Hematopoietic multipotent progenitor cell treated with erythropoietin and hydrocortisone succinate and interleukin-3 and kit ligand, for 4 days (in vitro differentiated cells): ENCODE results near the gene ANKRD44.
A peak's percentile ranks its signal among the peaks of the same experiment; 100 is the strongest.

Experiments used
- DNase-seq: peaks from one replicate; pipeline ENCODE4 v3.0.0-alpha.2; 2015

Gene ANKRD44

DNA sequence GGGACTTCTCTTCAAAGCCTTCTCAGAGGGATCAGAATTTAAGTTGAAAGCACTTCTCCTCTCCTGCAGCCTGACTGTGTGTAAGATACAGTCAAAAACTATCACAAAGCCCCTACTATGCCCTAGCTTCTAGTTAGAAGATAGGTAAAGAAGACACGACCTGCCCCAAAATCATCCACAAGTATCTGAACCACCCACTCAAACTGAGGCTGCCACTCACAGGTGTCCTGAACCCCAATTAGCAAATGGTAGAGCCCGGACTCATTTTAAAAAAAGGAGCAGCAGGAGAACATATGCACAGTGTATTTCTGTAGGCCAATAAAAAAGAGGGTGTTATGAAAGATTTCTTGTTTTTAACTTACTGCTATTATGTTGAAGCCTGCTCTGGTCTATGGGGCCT is 74.4 kb downstream of the ANKRD44 start:
- DNase-seq, result no peak

DNA sequence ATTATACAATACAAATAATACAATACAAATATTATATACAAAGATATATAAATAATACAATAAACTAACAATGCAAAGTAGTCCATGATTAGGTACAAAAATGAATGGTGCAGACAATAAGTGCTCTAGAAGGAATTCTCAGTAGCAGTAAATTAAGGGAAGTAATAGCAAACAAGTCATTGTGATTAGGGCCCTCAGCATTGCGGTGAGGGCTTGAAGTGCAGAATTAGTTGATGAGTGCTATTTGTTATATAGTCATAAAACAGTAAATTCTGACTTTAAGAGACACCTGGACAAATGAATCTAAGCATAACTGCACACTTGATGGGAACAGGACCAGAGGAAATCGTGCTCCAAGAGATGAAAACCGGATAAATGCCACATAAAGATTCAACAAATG is 74.9 kb downstream of the ANKRD44 start:
- DNase-seq, result peak; percentile 45

DNA sequence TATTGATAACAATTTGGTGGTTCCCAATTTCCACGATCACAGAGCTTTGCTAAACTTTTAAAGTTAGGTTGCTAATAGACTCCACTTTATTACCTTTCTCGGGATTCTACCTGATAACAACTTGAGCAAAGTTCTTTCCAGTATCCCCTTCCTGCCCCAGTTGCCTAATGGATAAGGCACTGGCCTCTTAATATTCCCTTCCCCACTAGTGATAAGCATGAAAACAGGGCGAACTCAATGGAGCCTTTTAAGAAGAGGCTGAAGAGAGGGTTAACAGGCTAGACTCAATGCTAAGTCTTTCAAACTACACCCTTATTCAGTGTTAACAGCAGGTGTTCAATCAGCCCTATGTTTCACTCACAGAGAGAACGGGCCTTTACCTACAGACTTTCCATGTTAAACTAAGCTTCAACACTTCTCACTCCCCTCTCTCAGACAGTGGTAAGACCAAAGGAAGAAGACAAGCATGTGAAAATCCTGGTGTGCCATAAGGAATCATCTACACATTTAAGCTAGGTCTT is 75.8 kb downstream of the ANKRD44 start:
- DNase-seq, result no peak

DNA sequence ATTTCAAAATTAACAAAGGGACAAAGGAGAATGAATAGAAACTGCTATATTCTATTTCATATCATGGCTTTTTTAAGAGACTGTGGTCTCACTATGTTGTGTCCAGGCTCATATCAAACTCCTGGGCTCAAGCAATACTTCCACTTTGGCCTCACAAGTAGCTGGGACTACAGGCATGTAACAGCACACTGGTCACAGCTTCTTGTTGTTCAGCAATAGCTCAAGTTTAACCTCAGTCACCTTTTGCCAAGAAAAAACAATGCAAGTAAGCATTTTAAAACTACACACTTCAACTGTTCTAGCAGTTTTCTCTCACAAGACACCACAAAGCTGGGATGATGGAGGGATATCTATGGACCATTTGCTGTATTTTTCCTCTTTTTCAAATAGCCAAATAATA is 77.1 kb downstream of the ANKRD44 start:
- no peak for DNase-seq

DNA sequence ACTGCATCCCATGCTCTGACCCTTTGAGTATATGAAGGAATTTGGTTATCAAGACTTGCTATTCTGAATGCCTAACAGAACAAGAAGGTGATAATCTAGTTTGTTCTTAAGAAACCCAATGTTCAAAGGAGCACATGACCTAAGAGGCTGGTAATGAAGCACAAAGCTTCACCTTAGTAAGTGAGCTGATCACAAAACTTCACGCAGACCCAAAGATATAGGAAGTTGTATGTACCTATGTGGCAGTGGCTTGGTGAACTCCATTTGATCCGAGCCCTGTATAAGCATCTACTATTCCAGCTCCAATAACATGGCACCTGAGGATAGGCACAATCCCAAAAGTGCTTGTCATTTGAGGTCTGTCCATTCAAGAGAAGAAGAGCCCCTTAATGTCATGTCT is 78.6 kb downstream of the ANKRD44 start:
- DNase-seq, result no peak

DNA sequence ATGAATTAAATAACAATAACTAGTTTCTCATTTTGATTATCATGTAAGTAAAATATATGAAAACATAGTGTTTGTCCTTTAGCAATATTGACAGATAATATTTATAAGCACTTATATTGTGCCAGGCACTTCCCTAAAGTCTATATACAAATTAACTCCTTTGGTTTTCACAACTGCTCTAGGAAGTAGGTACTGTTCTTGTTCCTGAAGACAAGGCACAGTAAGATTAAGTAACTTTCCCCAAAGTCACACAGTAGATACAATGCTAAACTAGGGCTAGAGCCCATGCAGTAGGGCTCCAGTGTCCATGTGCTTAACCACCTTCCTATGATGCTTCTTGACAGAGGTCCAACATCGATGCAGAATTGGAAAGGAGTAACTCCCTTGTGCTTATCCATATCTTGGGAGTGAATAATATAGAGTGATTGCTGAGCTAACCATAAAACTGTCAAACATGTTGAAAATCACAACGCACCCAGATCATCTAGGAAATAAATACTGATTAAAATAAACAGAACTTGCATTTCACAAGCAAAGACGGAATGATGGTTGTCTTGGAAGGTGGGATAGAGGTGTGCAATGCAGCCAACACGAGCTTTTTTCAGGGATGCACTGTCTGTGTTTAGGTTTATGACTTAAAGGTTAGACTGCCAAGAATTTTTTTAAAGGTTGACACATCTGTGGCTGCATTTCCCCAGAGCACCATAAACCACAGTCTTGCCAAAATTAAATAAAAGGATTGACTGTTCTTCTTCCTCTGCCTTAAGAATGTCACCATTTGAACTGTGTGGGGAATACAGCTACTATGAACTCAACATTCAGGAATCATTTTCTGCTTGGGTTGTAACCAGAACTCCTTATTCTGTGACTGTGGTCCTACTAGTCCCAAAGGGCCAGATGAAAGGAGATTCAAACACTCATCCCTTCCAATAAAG is 80.8 kb downstream of the ANKRD44 start:
- DNase-seq, result no peak

DNA sequence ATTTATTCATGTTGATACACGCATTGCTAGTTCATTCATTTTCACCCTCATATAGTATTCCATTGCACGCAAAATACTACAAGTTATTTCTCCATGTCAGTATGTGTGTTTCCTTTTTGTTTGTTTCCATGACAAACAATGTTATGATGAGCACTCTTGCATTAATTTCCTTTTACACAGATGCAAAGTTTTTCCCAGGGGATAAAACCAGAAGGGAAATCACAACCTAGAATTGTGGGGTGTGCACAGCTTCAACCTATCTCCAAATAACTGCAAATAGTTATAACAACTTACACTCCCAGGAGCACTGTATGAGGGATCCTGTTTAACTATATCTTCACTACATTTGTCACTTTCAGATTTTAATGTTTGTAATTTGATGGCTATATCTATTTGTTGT is 87.1 kb downstream of the ANKRD44 start:
- DNase-seq, result no peak

DNA sequence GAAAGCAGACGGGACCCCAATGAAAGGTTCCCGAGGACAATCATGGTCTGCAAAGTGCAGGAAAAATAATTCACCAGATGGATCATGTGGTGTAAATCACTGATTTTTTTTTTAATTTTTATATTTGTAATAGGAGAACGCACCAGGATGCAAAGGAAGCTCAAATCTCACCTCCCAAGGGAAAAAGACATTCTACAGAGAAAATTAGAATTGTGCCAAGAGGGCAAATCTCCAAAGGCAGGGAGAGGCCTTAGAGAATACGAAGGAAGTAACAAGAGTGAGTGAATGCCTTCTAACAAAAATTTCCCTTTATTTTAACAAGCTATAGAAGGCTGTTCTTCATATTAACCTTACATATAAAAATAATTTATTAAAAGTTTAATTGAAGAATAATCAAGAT is 90.9 kb downstream of the ANKRD44 start:
- no peak for DNase-seq

DNA sequence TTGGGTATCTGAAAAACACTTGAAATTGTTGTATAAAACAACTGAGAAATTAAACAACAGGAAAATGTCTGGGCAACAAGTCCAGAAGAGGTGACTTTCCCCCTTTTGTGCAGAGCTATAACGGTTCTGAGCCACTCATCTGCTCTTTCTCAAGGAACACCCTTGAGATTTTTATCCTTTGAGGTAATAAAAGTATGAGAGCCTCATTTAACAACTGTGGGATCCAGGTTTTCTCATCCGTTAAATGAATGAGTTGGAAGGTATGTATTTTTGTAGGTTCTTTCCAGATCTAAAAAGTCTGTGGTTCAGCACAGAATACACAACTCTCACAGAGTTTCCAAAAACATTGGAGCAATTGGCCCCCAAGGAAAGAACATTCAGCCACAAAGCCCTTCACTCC is 93.0 kb downstream of the ANKRD44 start:
- no peak for DNase-seq

DNA sequence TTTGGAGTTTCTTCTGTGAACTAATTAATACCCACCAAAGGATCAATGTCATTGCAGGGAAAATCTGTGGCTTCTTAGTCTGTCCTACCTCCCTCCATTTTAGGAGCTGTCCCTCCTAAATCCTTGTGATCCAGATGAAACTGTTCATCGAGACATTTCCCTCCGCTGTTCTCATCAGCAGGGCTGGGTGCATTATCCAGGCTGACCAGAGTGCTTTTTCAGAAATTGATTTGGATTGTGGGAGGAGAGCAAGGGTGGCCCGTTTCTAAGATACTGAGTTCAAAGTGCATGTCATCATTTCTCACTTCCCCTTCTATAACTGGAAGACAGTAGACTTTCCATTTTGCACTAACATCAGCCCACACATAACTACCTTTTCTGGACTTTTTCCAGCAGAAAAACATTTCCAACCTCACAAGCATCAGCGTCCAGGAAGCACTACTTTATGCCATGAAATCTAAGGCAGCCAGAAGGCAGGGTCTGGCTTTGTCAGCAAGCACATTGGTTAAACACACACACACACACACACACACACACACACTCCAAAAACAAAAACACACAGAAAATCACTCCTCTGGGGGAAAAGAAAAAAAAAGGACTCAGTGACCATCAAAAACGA is 94.1 kb downstream of the ANKRD44 start:
- no peak for DNase-seq

DNA sequence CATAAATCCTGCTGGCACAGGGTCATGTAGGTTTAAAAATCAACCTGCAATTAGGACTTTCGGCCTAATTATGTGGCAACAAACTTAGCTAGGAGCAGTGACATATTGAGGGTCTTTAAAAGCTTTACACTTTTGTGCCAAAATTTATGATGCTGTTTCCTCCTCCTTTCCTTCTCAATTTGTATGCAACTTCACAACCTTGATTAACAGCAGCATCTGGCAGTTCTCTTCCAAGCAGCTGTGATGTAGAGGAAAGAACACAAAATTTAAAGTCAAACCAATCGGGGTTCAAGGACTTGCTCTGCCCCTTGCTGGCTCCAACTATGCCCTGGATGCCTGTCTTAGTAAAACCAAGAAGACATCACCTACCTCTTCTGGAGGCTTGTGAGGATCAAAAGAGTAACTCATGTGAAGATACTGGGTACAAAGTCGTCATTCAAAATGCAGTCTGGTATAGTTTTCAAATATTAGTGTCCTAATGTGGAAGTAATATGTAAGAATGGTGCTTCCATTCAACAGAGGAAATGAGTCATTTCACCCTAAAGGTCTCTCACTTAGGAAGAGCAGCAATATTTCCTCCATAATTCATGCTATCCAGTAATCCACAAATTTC is 94.7 kb downstream of the ANKRD44 start:
- DNase-seq, result no peak

DNA sequence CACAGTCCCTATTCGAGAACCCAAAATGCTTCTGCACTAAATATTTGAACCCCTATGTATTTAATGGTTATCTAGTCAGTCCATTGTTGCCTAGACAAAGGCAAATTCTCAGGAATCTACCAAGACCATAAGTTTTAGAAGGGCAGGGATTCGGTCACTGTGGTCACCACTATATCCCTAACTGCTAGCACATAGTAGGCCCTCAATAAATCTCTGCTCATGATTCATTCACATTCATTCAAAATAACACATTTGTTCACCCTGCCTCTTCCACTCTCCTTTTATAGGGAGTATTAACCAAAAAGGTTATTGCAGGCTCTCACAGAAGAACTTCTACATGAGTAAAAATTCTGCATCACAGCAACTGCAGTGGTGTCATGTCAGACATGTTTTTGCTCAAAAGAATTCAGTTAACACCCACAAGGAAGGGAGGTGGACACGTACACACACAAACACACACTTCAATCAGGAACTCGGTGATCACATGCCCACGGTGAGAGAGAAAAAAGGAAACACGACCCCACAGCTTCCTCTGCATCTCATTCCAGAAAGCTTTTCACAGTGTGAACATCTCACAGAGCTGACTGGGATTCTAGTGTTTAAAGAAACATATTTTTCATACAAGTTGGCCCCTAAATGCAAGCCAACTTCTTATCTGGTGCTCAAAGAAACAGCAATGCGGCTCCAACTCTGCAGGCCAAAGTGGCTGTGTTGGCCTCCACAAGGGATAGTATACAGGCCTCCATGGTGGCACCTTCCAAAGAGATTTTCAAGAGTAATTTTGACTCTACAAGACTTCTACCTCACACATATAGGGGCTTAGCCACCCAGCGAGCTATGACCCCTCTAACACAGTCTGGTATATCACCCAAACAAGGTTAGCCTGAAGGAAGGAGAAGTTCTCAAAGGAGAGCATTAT is 98.0 kb downstream of the ANKRD44 start:
- peak; percentile 47 for DNase-seq

DNA sequence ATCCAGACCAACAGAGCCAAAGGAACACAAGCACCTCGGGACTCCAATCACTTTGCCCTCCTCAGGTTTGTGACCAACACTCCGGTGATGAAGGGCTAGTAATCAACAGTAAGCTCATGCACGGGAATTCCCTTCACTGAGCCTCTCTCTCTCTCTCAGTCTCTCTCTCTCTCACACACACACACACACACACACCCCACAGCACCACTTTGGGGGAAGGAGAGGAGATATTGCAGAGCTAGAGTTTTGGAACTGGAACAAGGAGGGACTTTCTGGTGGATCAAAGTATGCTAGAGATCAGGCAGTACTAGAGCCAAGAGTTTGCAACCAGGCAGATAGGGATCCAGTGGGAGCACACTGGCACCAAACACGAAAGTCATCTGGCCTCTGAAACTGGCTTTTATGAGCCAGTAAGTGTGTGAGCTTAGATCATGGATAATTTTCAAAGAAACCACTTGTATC is 98.7 kb downstream of the ANKRD44 start:
- no peak for DNase-seq

DNA sequence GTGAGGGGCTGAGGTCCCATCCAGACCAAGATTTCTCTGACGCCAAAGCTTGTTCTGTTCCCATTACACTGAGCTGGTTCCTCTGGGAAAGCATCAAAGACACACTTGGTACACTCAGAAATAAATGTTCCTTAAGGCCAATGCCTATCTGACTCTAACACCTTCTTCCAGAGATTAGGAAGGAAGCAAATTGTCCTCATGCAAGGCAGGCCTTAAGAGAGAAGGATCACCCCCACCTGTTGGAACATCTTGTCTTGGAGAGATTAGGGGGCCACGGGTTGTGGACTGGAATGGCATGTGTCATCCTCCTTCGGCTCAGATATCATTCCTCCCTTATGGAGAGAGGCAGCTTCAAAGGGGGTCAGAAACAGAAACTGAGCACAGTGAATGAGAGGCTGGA is 100.2 kb downstream of the ANKRD44 start:
- peak; percentile 48 for DNase-seq

DNA sequence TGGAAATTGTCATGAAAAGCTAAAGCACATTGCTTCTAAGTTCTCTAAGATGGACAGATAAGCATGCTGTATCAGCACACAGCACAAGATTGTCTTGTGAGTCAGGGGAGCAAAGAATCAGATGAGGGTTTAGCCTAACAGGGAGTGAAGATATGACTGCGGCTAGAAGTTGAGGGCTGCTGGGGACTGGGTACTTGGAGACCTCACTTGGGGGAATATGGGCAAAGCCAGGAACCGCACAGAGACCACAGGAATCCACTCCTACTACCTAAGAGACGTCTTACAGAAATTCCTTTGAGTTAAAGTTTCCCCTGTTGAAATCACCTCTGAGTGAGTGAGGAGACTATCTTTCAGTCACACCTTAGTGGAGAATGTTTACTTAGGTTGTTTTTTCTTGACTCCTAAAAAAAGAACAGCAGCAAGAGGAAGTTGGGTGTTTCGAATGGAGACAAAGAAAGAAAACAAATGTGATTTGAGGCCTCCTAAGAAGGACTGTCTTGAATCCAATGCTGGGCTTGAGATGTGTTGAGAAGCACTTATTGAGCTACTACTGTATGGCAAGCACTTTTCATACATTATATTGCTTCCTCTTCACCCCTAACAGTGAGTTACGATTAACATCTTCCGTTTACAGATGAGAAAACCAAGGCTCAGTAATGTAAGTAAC is 100.7 kb downstream of the ANKRD44 start:
- peak; percentile 77 for DNase-seq

DNA sequence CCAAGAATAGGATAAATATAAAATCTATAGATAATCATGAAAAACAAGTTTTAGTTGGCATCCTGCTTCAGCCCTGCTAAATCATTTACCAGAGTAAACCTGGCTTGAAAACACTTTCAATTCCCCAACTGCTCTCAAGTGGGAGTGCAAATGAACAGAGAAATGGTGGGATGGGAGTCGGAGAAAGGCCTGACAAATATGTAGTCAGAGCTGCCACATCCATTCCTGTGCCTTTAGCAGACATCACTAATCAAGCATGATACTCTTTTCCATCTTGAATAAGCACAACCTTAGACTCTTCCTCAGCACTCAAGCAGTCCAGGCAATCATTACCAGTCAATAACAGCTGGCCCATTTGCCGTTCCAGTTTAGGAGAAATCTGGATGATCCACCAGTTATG is 101.3 kb downstream of the ANKRD44 start:
- no peak for DNase-seq

DNA sequence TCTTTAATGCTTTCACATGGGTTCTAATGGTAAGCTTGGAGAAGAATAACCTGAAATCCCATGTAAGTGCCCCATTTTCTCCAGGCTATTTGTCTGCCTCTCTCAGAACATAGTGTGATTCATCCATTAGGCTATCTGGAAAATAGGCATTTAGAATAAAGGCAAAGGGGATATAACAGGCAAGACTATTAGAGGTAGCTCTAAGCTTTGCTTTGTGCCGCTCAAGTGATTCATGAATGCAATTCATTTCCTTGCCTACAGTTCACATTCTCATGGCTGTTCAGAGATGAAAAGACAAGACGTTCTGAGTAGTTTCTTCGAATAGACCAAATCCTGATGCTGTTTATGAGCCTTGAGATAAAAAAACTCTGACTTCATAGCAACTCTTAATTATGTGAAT is 101.7 kb downstream of the ANKRD44 start:
- no peak for DNase-seq

DNA sequence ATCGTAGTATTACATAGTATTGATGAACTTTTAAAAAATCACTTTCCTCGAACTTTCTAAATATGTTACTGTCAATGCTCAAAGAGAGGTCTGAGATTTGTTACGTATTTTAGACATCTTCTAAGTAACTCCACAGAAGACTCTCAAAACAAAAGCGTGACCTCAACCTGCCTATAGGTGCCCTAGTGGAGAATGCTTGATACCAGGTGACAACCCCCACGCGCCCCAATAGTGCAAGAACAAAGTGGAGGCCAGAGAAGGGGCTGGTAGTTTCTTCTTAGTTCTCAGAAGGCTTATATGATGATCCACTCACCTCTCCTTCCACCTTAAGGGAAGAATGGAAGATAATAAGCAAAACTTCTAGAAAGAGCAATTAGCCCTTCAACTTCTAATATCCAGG is 102.6 kb downstream of the ANKRD44 start:
- DNase-seq, result no peak

DNA sequence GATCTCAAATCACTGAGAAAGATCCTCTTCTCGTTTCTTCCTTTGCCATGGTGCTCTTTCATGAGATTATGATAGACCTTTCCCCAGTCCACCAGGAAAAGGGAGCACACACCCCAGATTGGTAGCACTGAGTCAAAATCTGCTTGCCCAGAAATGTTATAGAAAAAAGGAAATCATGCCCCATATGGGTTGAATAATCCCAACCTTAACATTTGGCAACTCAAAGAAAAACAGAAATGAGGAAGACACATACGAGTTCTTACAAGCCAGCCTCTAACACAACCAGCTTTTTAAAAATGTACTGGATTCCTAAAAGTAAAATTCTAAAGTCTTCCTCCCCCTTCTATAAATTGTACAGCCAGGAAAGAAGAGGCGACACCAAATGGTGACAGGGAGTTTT is 103.0 kb downstream of the ANKRD44 start:
- DNase-seq, result no peak

DNA sequence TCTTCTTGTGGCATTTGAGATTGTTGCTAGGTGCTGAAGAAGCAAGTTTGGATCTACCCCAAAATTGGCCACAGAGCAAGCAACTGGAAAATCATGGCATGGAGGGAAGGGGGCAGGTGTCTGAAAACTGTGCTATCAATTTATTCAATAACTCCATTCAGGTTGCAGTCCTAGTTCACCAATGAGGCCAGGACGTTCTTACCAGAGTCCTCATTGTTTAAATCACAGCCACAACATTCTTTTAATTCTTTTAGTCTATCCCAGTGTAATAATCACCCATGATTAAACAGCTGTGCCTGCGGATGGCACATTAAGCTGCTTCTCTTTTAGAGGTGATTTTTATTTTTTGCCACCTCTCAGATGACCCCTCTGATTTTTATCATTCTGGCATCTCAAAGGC is 103.5 kb downstream of the ANKRD44 start:
- DNase-seq, result no peak

DNA sequence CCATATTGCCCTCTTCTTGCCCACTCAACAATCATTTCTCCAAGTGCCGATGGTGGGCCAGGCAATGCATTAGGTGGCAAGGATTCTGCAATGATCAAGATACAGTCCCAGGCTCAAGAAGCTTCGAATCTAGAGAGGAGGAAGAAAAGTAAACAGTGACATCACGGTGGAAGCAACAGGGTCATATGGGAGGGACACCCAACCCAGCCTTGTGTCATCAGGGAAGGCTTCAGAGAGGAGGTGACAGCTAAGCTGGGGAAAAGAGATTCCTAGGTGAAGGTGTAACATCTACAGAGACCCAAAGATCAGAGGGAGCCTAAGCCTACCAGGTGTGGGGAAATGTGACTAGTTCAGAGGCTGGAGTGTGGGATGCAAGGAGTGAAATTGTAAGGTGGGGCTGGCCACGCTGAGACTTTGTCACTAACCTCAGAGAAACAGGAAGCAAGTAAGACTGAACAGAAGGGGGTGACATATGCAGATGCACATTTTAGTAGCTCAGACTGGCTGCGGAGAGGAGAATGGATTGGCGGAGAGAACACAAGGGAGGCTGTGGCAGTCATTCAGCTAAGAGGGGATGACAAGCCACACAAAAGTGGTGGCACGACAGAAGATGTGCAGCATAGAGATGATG is 104.9 kb downstream of the ANKRD44 start:
- peak; percentile 57 for DNase-seq
